ENCODE measurements around the gene FAM118B.

FAM118B gene

DNA sequence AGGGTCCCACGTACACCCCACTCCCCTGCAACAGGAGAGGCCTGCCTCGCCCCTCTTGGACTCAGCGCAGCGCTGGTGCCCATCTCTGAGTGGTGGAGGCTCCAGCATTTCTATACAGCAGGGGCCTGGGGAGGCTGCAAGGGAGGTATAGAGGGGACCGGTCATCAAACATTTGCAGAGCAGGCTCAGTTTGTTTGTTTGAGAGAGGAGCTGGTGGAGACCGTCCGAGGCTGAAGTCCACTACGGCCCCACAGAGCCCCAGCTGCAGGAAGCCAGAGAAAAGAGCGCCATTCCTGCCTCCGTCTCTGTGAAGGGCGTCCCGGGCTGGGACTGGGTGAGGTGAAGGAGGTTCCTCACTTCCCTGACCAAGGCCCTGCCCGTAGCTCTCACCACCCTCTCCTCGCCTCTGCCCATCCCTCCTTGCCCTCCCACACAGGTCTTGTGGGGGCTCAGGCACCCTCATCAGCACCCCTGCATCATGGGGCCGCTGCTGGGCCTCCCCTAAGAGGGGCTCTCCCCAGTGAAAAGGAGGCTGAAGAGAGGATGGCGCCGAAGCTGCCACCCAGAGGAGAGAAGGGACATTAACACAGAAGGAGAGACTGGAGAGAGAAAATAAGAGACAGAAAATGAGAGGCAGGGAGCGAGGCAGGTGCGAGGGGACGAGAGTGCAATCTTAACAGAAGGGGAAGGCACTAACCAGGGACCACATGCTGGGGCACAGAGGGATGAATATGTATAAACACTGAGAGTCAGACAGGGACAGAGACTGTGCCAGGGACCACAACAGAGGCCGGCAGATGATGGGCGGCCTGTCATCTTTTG lies 24.7 kb upstream of the FAM118B start:
- no peak for DNase-seq

DNA sequence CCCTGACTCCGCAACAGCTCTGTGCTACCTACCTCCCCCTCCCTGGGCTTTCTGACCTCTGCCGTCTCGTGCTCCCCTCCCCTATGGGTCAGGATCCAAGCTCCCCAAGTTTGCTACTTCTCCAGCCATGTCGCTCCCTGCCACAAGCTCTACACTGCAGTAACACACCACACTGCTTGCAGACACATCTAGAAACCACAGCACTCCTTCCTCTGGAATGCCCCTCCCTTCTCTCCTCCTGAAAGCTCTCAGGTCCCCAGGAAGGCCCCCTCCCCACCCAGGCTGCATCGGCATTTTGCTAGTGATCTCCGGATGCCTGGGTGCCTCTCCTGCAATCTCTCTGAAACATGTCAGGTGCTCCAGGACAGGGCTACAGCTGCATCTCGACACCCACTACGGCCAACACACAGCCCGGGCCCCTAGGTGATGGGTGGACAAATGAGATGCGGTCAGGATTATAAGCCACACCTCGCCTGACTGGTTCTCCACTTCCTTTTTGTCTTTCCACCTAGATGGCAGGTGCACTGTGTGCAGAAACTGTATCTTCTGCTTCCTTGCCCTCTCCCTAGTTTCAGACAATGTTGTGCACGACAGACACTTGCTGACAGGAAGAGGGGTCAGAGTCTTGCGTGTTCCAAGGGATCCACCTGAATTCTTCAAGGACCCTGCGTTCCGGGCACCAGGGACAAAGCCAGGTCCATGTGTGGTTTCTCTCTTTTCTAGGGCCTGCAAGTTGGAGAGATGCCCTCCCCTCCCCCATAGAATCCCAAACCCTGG lies 23.1 kb upstream of the FAM118B start:
- no peak for DNase-seq

DNA sequence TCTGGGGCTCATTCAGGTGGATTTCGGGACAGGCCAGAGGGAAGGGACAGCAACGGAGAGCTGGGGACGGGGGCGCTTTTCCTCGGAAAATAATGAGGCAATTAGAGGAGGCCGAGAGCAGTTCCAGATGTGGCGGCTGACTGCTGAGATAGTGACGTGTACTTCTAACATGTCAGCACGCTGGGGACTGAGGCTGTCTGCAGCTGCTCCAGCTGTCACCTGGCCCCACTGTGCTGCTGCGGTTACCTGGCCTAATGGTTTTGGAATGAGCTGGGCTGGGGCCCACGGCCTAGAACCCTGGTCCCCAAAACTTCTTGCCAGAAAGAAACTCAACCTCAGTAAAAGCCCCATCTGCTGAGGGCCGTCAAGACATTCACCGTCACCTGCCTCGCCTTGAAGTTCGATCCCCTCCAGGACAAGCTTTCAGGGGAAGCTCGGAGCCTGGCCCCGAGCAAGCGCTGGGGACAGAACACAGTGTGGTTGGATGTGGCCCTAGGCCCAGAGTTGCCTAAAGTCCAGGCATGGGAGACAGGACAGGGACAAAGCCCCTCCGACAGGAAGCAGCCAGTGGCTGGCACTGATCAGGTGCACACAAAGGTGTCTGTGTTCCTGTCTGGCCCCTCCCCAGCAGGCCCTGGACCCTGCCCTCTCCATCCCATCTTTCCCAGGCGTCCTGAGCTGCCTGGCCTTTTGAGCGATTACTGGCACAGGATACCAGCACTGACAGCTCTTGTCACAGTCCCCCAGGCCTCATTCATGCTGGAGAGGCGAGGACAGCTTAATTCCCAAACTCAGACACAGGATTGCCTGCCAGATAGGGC lies 22.3 kb upstream of the FAM118B start:
- no peak for DNase-seq

DNA sequence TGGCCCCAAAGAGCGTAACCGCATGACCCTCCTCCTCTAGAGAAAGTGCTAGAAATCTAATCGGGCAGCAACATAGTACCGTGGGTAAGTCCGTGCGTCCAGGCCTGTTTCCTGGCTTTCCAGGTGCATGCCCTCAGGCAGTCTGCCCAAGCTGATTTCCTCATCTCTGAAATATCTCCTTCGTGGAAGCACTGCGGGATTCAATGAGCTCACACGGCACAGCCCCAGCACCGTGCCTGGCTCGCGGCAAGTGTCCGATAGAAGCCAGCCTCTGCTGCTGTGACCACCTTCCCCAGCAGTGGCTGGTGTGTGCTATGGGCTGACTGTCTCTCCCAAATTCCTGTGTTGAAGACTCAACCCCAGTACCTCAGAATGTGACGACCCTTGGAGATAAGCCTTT lies 20.8 kb upstream of the FAM118B start:
- no peak for DNase-seq

DNA sequence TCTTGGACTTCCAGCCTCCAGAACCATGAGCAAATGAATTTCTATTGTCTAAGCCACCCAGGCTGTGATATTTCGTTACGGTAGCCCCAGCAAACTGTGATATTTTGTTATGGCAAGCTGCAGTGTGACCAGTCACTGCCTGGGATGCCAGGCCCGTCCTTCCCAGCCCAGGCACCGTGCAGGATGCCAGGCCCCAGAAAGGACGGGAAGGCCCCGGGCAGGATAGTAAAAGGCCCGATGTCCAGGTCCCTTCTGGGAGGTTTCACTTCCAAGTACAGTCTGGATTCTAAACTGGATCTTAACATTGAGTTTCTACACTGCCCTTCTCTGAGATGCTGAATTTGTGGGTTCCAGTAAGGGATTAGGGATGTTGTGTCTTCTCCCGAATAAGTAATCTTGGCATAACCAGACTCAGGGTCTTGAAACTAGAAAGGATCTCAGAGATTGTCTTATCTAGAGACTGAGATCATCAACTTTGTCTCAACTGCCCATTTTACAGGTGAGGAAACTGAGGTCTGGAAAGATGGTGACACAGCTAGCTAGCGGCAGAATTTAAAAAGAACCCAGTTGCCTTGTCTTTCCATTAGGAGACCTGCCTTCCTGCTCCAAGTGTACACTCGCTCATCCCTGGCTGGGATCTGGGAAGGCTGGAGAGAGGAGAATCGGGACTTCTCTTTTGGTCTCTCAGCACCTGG lies 20.1 kb upstream of the FAM118B start:
- DNase-seq: no peak

DNA sequence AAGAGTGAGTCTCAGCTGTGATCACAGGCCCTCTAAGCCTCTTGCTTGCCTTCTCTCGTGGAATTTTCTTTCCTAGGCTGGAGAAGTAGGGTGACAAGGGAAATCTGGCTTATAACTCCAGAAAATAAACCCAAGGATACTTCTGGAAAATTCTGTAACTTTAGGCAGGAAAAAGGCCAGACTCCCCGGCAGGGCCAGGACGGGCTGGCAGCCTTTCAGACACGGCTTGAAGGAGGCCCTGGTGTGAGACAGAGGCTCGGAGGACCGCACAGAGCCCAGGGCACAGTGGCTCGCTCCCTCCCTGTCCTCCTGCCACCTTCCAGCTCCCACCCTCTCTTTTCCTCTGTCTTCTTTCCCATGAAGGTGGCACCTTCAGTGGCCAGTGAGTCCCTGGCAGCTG lies 19.2 kb upstream of the FAM118B start:
- DNase-seq: no peak

DNA sequence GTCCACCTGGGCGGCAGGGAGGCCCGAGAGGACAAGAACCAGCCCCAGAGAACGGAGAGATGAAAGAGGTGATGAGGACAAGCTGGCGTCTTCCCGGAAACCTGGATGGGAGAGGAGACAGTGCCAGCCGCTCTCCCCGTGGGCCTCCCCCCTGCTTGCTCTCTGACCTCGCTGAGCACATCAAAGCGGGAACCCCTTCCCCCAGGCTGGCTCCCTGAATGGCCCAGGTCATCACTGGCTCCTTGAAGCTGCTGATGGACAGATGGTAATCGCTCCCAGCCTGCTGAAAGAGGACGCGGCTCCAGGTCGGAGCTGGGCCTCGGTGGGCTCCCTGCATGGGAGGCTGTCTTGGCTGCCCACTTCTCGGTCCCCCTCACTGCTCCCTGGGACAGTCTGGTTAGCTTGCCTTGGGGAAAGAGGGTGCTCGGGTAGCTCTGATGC lies 18.5 kb upstream of the FAM118B start:
- no peak for DNase-seq

DNA sequence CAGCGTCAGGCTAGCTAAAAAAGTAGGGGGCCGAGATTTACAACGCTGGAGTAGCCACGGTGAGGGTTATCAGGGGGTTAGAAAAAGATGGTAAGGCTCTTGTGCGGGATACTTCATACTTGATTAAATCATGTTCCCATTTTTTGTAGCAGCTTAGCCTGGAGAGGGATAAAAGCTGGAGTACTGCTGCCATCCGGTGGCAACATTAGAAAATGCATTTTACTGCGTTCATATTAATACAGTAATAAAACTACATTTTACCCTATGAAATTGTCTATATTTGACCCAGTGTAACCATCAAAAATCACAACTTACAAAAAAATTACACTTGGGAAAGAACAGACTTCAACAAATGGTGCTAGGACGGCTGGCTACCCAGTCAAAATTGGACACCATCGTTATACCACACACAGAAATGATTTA lies 17.4 kb upstream of the FAM118B start:
- DNase-seq: no peak

DNA sequence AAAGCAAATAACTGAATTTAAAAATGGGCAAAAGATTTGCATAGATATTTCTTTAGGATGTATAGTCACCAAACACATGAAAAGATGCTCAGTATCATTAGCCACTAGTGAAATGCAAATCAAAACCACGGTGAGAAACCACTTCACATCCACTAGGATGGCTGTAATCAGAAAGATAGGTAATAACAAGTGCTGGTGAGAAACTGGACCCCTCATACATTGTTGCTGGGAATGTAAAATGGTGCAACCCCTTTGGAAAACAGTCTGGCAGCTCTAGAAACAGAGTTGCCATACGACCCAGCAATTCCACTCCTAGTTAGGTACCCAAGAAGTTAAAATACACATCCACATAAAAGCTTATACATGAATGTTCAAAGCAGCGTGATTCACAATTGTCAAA lies 16.5 kb upstream of the FAM118B start:
- DNase-seq: no peak

DNA sequence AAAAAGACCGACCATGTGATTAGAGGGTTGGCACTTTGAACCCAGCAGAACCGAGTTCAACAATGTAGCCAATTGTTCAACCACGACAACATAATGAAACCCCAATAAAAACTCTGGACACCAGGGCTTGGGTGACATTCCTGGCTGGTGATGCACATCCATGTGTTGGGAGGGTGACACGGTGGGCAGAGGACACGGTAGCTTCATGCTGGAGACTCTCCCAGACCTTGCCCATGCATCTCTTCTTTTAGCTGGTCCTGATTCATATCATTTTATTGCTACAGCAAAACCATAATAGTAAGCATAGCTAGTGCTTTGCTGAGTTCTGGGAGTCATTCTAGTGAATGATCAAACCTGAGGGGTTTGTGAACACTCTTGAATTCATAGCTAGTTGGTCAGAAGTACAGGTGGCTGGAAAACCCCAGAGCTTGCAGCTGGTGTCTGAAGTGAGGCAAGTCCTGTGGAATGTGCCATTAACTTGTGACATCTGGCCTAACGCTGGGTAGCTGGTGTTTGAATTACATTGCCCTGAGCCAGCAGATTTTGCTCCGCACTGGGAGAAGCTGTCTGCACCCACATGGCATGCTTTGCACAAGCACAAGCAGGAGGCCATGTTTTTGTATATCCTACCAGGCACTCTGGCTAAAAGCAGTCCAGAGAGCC lies 14.2 kb upstream of the FAM118B start:
- no peak for DNase-seq

DNA sequence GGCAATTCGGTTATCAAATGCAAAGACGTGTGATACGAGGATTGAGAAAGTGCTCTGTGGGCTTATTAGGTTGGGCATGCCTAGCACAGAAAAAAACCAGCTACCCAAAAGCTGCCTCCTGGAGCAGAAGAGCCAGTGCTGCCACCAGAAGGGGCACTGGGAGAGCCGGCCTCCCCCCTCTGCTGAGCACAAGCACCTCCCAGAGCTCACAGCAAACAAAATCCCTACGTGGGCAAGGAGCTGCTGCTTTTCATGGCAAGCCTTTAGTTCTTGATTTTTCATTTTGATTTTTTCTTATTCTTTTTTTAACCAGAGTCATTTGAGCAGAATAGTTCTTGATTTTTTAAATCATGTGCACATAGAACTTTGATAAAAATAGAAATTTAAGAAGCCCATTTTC lies 12.9 kb upstream of the FAM118B start:
- DNase-seq: no peak

DNA sequence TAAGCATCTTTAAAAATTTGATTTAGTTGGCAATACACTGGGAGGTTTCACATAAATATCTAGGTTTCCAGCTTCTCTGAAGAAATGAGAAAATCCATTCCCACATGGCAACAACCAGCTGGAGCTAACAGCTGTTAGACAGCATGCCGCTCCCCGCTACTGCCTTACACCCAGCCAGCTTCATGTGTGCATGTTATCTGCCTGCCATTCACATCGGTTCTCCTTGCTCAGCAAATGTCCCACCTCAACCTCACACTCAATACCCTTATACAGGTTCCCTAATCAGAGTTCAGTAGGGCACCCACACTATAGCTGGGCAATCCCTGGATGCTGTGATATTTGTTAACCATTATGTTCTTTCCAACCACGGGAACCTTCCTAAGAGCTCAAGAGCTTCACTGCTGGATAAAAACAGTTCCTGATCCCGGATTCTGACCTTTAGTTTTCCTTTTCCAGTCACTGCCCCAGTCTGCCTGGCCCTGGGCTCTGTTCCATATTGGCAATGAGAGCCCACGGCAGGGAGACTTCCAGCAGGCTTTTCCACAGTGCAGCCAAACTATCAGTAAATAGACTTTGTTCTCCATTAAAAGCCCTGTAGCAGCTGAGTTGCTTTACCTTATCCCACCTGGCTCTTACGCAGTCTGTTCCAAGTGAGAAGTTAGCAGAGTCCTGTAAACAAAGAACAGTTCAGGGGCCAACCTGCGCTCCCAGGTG lies 8.8 kb upstream of the FAM118B start:
- DNase-seq: no peak

DNA sequence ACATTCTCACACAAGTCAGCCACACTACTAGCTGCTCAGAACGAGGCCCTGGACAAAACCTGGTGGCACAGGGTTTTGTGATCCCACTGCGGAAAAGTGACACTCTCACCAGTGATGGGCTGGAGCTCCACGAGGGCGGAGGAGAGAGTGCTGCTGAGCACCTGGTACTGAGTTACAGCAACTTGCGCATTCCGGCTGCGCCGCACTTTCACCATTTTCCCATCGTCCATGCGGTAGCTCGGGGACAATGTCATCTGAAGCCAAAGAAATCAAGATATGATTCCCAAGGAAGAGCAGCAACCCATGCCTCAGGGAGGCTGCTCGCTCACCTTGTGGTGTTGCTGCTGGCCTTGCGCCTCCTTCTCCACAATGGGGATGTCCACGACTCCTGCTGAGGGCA lies 6.2 kb upstream of the FAM118B start:
- no peak for DNase-seq

DNA sequence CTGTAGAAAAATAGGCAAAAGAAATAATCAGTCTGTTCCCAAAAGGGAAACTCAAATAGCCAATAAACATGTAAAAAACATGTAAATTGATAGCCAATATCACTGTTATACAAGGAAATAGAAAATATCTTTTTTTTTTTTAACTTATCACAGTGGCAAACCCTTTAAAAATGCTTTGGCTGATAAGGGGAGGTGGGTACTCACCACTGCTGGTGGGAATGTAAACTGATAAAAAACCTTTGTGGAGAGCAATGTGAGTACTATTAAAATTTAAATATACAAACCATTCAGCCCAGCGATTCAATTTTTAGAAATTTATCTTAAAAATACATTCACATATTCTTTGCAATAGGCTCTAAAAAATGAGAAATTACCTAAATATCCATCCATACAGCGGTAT lies 3.7 kb upstream of the FAM118B start:
- no peak for DNase-seq

DNA sequence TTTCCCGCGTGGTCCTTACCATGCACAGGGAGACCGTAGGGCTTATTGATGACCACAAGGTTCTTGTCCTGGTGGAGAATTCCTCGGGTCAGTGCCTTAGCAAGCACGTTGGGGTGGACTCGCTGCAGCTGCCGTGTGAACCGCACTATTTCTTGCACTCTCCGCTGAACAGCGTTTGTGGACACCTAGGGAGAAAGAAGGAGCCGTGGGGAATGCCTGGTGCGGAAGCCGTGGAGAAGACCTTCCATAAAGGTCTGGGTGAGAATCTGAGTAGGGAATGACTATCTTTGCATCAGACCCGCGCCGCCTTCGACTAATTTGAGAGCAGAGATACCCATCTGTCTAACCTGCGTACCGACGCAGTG lies 729 bp upstream of the FAM118B start:
- DNase-seq: no peak

DNA sequence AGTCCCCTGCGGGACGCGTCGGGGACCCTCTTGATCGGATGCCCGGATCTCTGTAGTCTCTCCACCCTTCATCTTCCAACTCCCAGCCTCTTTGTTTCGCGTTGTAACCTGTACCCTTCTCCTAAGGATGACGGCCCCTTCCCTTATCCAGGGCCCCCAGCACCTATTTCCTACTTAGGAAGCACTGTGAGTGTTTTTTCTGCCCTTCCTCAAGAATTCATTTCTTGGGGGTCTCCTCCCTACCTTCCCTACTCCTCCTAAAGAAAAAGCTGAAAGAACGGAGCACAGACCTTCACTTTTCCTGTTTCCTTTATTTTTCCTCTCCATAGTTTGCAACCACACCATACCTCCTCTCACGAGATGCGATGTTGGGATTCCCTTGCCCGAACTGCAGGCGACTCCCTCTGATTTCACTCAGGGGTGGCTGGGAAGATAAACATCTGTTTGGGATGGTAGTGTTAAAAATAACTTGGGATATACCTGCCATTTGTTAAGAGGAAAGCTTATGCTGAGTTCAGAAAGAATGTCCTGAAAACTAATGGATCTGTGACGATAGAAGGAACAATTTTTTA lies 593 bp downstream of the FAM118B start:
- no peak for DNase-seq

DNA sequence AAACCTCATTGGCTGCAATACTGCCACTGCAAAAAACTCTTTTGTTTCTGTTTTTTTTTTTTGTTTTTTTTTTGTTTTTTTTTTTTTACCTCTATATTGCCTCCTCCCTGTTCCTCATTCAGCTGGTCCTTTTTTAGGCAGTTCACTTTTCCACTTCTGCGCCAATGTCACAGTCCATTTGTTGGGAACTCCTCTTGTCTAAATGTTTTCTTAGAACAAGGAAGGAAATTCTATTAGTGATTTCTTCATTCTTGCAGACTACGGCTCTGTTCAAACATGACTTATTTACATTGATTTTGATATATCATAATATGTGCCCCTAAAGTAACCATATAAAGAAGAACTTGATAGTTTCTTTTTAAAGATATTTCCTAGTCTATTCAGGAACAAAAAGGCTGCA lies 2.9 kb downstream of the FAM118B start:
- DNase-seq: no peak

DNA sequence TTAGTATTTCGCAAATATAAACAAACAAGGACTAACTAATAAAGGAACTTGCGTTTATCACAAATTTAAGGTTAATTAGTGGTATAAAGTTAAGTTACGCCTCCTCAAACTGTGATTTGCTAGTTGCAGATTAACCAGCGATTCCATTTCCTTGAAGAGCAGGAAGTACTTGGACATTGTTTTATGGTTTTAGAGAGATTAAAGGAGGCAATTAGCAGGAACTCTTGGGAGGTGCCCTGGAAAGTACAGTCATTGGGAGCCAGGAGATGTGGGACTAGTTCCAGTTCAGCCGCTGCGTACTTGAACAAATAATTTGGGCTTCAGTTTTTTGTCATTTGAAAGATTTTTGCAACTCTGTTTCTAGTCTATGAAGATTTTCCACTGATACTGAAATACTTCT lies 3.3 kb downstream of the FAM118B start:
- DNase-seq: no peak

DNA sequence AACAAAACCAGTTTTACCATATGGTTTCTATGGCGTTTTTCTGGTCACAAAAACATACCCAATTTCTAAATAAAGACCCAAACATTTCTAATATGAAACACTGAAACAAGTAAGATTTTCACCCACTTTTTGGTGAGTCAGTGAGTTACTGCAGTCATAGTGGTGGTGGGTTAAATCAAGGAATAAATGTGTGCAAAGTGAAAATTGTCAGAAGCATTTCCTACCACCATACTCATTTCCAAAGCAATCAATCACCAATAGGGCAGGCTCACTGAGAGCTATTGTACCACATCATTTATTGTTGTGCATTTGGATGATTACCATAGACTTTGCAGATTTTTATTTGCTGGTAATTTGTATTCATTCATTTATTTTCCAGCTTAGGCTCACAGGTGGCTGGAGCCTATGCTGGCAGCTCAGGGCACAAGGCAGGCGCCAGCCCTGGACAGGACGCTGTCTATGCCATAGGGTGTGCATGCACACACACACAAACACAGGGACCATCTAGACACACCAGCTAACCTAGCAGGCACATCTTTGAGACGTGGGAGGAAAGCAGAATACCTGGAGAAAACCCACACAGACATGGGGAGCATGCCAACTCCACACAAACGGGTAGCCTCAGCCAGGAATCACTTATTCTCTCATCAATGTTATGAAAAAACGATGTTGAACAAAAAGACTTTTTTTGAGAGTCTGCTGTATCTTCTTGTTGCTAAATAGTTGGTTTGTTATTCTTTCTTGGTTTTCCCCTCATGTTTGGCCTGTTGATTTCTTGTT lies 5.1 kb downstream of the FAM118B start:
- no peak for DNase-seq

DNA sequence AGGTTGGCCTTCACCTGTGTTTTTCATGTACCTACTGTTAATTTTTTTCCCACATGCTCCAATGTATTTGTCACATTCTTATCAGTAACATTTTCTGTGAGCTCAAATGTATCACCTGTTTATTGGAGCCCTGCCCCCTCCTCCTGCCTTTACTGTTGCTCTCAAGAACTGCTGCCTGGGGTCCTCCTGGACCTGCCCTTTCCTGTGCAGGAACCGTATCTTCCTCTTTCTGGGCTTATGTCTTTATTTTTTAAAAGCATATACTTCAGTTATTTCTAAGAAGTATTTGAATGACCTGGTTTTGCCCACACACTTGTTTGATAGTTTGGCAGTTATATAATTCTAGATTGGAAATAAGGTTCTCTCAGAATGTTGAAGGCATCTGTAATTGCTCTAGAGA lies 5.9 kb downstream of the FAM118B start:
- no peak for DNase-seq

DNA sequence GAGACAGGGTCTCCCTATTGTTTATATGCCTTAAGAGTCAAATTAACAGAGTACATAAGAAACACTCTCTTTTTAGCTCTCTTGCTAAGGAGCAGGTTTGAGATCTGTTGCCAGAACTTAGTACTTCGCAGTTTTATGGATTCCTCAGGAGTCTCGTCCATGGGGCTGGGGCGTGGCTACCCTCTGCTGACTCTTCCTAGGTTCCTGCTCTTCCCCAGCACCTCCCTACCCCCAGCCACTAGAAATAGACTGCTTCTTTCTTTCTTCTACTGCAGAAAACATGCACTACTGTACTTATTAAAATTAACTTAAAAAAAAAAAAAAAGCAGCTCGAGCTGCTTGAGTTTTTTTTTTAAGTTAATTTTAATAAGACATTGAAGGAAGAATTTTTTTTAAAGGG lies 8.0 kb downstream of the FAM118B start:
- no peak for DNase-seq

All from NCI-H748 treated with DMSO at 0.1 percent for 48 hours (cell line).